Mesendoderm (in vitro differentiated cells): ENCODE data around the gene CERS6. TPM values are rescaled to one million over a fixed set of nuclear protein-coding genes. Genes with fewer than 3 reads are reported as not detected.
"Not testable (repeated sequence)": the region's sequence is repeated elsewhere in the genome, so short reads cannot be mapped to it uniquely, and the experiment has no call there.

ENCODE experiments used
- DNase-seq: peaks from one replicate; pipeline ENCODE4 v3.0.0; 2013
- H2AK5ac ChIP-seq: 2 replicates; pipeline ENCODE4 v1.6.1; 2013; ENCODE audit warnings: low read length, inconsistent platforms
- H2BK120ac ChIP-seq: 2 replicates; pipeline ENCODE4 v1.6.1; 2013; ENCODE audit warnings: low read depth, mild to moderate bottlenecking, low read length, moderate library complexity, mixed read lengths
- H2BK15ac ChIP-seq: replicated peaks from 2 replicates; pipeline ENCODE4 v1.6.1; 2013; ENCODE audit warnings: low read depth, mild to moderate bottlenecking, moderate library complexity
- H2BK5ac ChIP-seq: 2 replicates; pipeline ENCODE4 v1.6.1; 2013; ENCODE audit warnings: low read length, inconsistent platforms
- H3K18ac ChIP-seq: 2 replicates; pipeline ENCODE4 v1.6.1; 2013; ENCODE audit warnings: mild to moderate bottlenecking, low read length, mixed read lengths
- H3K23ac ChIP-seq: one replicate; pipeline ENCODE4 v1.6.1; 2013; ENCODE audit warnings: low read length
- H3K27ac ChIP-seq: 2 replicates; pipeline ENCODE4 v1.5.1; 2013; ENCODE audit warnings: low read depth, mild to moderate bottlenecking, inconsistent platforms, low read length, moderate library complexity
- H3K27me3 ChIP-seq: 2 replicates; pipeline ENCODE4 v1.6.1; 2013; ENCODE audit warnings: low read length, control low read depth, mild to moderate bottlenecking, inconsistent platforms; ENCODE audit not compliant: insufficient read depth, poor library complexity
- H3K36me3 ChIP-seq: 2 replicates; pipeline ENCODE4 v1.6.1; 2013; ENCODE audit warnings: low read length, inconsistent platforms; ENCODE audit not compliant: control insufficient read depth, insufficient read depth
- H3K4ac ChIP-seq: one replicate; pipeline ENCODE4 v1.6.1; 2013; ENCODE audit warnings: low read depth, mild to moderate bottlenecking, low read length, moderate library complexity
- H3K4me1 ChIP-seq: 2 replicates; pipeline ENCODE4 v1.6.1; 2013; ENCODE audit warnings: low read depth, low read length, inconsistent platforms; ENCODE audit not compliant: control insufficient read depth
- H3K4me2 ChIP-seq: 2 replicates; pipeline ENCODE4 v1.6.1; 2013; ENCODE audit warnings: low read length
- H3K4me3 ChIP-seq: 2 replicates; pipeline ENCODE4 v1.5.1; 2013; ENCODE audit warnings: mild to moderate bottlenecking, low read length
- H3K56ac ChIP-seq: one replicate; pipeline ENCODE4 v1.6.1; 2013; ENCODE audit warnings: low read length
- H3K79me1 ChIP-seq: 2 replicates; pipeline ENCODE4 v1.6.1; 2013; ENCODE audit warnings: low read length, inconsistent platforms
- H3K79me2 ChIP-seq: 2 replicates; pipeline ENCODE4 v1.6.1; 2013; ENCODE audit warnings: mild to moderate bottlenecking, low read length; ENCODE audit not compliant: control insufficient read depth, insufficient read depth
- H3K9ac ChIP-seq: 2 replicates; pipeline ENCODE4 v1.6.1; 2013; ENCODE audit warnings: low read length, inconsistent platforms
- H4K5ac ChIP-seq: one replicate; pipeline ENCODE4 v1.6.1; 2013; ENCODE audit warnings: low read length
- H4K8ac ChIP-seq: one replicate; pipeline ENCODE4 v1.6.1; 2013; ENCODE audit warnings: low read depth, mild to moderate bottlenecking, control low read depth, low read length, moderate library complexity
- whole genome bisulfite sequencing: extraction: QIAGEN DNeasy Blood & Tissue Kit; methylation state at CpG from one replicate; pipeline ENCODE4 v1.1.7; 2013; ENCODE audit warnings: low lambda C conversion rate, missing lambda C conversion rate; ENCODE audit not compliant: insufficient coverage; ENCODE audit errors: extremely low coverage; 5-methylcytosine and 5-hydroxymethylcytosine counted together
- polyA plus RNA-seq, 2 experiments: library from polyadenylated mRNA; stranded (reverse); fragments of 200-250 nt; gene quantifications; one replicate each; pipeline ENCODE4 v1.2.3, GENCODE V29; 2013

Gene CERS6
- 19.8 TPM for polyA plus RNA-seq (2013, experiment 1 of 2)
- polyA plus RNA-seq (2013, experiment 2 of 2): 19.5 TPM

GRCh38 chr2:168455645-168456520 is at the start of gene CERS6:
Gene CERS6 (plus strand): TSS chr2:168456272. CDS start chr2:168456449, 177 bp downstream.
- Histone ChIP-seq H3K79me1 (peaks cover 3% of the 10 kb centered on the region), H3K27me3 (no peaks in the 10 kb centered on the region)
- whole genome bisulfite sequencing: no CpG with 5 or more reads among the region's 72 CpGs

DNA sequence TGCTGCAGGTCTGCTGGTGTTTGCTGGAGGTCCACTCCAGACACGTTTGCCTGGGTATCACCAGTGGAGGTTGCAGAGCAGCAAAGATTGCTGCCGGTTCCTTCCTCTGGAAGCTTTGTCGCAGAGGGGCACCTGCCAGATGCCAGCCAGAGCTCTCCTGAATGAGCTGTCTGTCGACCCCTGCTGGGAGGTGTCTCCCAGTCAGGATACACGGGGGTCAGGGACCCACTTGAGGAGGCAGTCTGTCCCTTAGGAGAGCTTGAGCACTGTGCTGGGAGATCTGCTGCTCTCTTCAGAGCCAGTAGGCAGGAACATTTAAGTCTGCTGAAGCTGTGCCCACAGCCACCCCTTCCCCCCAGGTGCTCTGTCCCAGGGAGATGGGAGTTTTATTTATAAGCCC is 43.8 kb upstream of the CERS6 start:
- not testable (repeated sequence) for H2BK120ac ChIP-seq, H3K79me1 ChIP-seq, H3K23ac ChIP-seq, H3K9ac ChIP-seq, H3K56ac ChIP-seq, H2AK5ac ChIP-seq, H4K8ac ChIP-seq, H4K5ac ChIP-seq, H3K4me1 ChIP-seq, H3K79me2 ChIP-seq, H3K27me3 ChIP-seq, H2BK5ac ChIP-seq, H3K27ac ChIP-seq, H2BK15ac ChIP-seq, H3K4me3 ChIP-seq, H3K18ac ChIP-seq, H3K4me2 ChIP-seq, DNase-seq, H3K4ac ChIP-seq, H3K36me3 ChIP-seq
- no CpG with 5 or more reads among the region's 5 CpGs for WGBS

More at GRCh38 chr2:168455645-168456520, at the start of gene CERS6:
- peak within 1 kb of the TSS; percentile 93 for H3K56ac ChIP-seq
- H3K79me2 ChIP-seq: peaks cover 23% of the 10 kb centered on the region
- H2BK15ac ChIP-seq: no peak within 1 kb of the TSS
- H3K23ac ChIP-seq: peak within 1 kb of the TSS; percentile 15
- H3K4me2 ChIP-seq: peak within 1 kb of the TSS; percentile 76
- peak within 1 kb of the TSS; percentile 85 for H3K18ac ChIP-seq
- no peak within 1 kb of the TSS for H3K4ac ChIP-seq
- DNase-seq: peak; percentile 96
- peak within 1 kb of the TSS; percentile 65 for H3K27ac ChIP-seq
- no peak within 1 kb of the TSS for H4K8ac ChIP-seq
- H4K5ac ChIP-seq: no peak within 1 kb of the TSS
- H2BK120ac ChIP-seq: no peak within 1 kb of the TSS
- H2BK5ac ChIP-seq: peak within 1 kb of the TSS; percentile 27
- no peaks in the 10 kb centered on the region for H3K36me3 ChIP-seq
- no peaks in the 10 kb centered on the region for H3K4me1 ChIP-seq
- peak within 1 kb of the TSS; percentile 87 for H3K9ac ChIP-seq
- peak within 1 kb of the TSS; percentile 81 for H3K4me3 ChIP-seq
- no peak within 1 kb of the TSS for H2AK5ac ChIP-seq

GRCh38 chr2:168413101-168413500 is 43.0 kb upstream of the CERS6 start:
- H3K4ac ChIP-seq, H3K56ac ChIP-seq, H2AK5ac ChIP-seq, H3K9ac ChIP-seq, H3K18ac ChIP-seq, H3K79me2 ChIP-seq, H3K23ac ChIP-seq, H3K79me1 ChIP-seq, H3K27me3 ChIP-seq, H2BK15ac ChIP-seq, H4K5ac ChIP-seq, H4K8ac ChIP-seq, DNase-seq, H2BK120ac ChIP-seq, H2BK5ac ChIP-seq, H3K4me1 ChIP-seq, H3K36me3 ChIP-seq, H3K4me3 ChIP-seq, H3K4me2 ChIP-seq, H3K27ac ChIP-seq: not testable (repeated sequence)
- WGBS: no CpG with 5 or more reads among the region's 3 CpGs

- Histone ChIP-seq H4K5ac (no peak overlapping the region), H3K36me3 (no peaks in the 10 kb centered on the region), H2BK15ac (no peak overlapping the region), H3K4me3 (no peak overlapping the region), H3K79me2 (no peaks in the 10 kb centered on the region), H3K27ac (no peak overlapping the region), H3K56ac (no peak overlapping the region), H2AK5ac (no peak overlapping the region), H2BK5ac (no peak overlapping the region), H3K9ac (no peak overlapping the region), H3K18ac (no peak overlapping the region), H3K4me2 (no peak overlapping the region), H3K4me1 (peaks cover 2% of the 10 kb centered on the region), H2BK120ac (no peak overlapping the region), H3K27me3 (no peaks in the 10 kb centered on the region), H3K4ac (no peak overlapping the region), H4K8ac (no peak overlapping the region), H3K79me1 (no peaks in the 10 kb centered on the region), H3K23ac (no peak overlapping the region)
- no peak for DNase-seq
Measured at GRCh38 chr2:168416555-168416954, 39.5 kb upstream of the CERS6 start.

DNA sequence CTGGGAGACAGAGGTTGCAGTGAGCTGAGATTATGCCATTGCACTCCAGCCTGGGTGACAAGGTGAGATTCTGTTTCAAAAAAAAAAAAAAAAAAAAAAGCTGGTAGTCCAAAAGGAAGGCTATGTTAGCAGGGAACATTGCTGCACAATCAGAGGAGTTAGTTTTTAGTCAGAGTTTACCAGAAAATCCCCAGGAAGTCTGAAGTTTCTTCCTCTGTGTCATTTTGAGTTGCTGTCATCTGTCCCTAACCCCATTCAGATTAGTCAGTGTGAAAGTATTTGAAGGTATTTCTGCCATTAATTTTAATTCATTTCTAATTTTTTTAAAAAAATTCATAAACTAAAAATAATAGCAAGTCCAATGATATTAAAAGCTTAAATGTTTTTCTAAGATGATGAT is 33.5 kb upstream of the CERS6 start:
- Histone ChIP-seq H3K23ac (no peak overlapping the region), H3K4me3 (no peak overlapping the region), H3K27me3 (no peaks in the 10 kb centered on the region), H2BK15ac (no peak overlapping the region), H2AK5ac (no peak overlapping the region), H4K8ac (no peak overlapping the region), H4K5ac (no peak overlapping the region), H2BK120ac (no peak overlapping the region), H3K4ac (no peak overlapping the region), H3K18ac (no peak overlapping the region), H3K79me1 (no peaks in the 10 kb centered on the region), H3K79me2 (no peaks in the 10 kb centered on the region), H3K4me2 (no peak overlapping the region), H3K9ac (no peak overlapping the region), H3K56ac (no peak overlapping the region), H2BK5ac (no peak overlapping the region), H3K27ac (no peak overlapping the region), H3K36me3 (no peaks in the 10 kb centered on the region), H3K4me1 (peaks cover 5% of the 10 kb centered on the region)
- DNase-seq: no peak
